ENCODE measurements around the gene MXD1.

DNA sequence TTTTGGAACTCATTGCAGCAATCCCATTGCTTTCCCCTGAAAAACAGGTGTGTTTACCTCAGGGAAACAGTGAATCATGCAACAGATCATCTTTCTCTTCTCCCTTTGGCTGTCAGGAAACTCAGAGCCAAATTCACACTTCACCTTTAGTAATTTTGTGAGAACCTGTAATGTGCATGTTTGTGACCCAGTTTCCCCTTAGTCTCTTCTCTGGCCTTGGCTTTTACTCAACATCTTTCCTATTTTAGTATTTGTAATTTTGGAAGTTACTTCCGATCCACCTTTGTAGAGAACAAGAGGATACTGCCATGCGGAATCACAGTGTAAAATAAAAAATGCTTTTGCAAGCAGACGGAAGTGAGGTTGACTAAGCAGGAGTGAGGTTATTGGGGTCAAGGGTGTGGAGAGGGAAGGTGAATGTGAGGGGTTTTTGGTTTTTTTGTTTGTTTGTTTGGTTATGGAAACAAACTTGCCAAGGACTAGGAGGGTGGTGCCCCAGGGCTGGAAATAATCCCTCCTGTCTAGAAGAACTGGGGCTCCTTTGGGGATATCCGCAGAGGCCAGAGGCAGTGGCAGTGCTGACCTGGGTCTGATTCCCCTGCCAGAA lies 32.5 kb downstream of the MXD1 start:
- TF ChIP-seq, protein P1, sequence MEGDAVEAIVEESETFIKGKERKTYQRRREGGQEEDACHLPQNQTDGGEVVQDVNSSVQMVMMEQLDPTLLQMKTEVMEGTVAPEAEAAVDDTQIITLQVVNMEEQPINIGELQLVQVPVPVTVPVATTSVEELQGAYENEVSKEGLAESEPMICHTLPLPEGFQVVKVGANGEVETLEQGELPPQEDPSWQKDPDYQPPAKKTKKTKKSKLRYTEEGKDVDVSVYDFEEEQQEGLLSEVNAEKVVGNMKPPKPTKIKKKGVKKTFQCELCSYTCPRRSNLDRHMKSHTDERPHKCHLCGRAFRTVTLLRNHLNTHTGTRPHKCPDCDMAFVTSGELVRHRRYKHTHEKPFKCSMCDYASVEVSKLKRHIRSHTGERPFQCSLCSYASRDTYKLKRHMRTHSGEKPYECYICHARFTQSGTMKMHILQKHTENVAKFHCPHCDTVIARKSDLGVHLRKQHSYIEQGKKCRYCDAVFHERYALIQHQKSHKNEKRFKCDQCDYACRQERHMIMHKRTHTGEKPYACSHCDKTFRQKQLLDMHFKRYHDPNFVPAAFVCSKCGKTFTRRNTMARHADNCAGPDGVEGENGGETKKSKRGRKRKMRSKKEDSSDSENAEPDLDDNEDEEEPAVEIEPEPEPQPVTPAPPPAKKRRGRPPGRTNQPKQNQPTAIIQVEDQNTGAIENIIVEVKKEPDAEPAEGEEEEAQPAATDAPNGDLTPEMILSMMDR (IDR thresholded peaks at IDR 0.05): no peak
- TF ChIP-seq POLR2A (IDR thresholded peaks at IDR 0.05): no peak
